ENCODE results near the gene ABCF1. TPM values are rescaled to one million over a fixed set of nuclear protein-coding genes. Genes with fewer than 3 reads are reported as not detected.

ABCF1 gene
- total RNA-seq, result 35.4 TPM

DNA sequence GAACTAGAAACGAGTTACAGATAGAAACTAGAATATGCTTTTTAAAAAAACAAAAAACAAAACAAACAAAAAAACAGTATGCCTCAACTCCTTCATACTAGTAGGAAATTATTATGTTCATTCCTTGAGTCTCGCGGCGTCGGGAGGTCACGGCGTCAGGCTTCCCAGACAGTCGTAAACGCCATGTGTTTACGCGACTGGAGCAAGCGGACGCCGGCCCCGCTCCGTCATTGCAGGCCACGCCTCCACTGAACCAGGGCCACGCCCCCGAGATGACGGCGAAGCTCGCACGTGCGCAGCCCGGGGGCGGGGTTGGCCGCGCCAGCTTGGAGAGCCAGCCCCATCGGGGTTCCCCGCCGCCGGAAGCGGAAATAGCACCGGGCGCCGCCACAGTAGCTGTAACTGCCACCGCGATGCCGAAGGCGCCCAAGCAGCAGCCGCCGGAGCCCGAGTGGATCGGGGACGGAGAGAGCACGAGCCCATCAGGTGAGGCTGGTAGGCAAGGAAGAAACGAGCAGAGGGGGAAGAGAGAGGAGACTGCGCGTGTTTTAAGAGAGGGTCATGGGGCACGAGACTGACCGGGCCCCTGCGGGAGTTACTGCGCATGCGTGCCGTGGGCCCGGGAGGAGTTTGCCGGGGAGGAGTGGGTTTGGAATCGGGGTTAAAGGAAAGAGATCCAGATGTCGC, at the start of gene ABCF1:
Gene ABCF1, plus strand, starts transcription at position 368 of the 687 bp plus-strand sequence. Its CDS starts 46 bp downstream, at position 414.

DNA sequence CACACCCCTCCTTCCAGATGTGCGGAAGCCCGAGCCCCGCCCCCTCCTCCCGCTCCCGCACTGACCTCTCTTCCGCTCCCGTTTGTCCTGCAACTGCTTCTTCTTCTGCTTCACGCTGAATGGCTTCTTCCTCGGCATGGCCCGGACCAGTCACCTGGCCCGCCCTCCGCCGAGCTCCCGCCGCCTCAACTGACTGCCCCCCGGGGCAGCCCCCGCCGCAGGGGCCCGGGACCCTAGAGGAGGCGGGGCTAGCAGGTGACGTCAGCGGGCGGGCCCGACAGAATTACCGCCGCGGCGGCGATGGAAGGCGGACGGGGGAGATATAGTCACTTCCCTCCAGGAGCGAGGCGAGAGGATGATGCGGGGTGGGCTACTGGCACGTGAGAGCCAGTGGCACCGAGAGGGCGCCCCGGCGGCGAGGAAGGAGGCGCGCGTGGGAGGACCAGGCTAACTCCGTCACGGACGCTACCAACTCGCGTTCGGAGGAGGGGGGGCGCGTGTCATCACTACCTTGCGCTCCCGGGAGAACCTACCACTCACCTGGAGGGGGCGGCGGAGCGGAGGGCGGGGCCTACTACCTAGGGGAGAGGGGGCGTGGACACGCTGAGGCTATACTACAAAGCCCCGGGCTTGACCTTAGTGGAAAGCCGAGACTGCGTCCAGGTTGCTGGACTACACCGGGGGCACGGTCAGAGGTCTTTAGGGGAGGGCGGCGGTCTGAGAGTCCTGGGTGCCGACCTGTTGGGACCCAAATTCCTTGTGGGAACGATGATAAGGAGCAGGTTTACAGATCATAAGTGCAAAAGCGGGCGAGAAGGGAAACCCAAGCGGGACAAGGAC, 15.0 kb upstream of the ABCF1 start, which contains the start of gene GNL1:
Gene GNL1, minus strand, starts transcription at position 424 of the 840 bp plus-strand sequence. Its CDS starts 286 bp downstream, at position 138.

DNA sequence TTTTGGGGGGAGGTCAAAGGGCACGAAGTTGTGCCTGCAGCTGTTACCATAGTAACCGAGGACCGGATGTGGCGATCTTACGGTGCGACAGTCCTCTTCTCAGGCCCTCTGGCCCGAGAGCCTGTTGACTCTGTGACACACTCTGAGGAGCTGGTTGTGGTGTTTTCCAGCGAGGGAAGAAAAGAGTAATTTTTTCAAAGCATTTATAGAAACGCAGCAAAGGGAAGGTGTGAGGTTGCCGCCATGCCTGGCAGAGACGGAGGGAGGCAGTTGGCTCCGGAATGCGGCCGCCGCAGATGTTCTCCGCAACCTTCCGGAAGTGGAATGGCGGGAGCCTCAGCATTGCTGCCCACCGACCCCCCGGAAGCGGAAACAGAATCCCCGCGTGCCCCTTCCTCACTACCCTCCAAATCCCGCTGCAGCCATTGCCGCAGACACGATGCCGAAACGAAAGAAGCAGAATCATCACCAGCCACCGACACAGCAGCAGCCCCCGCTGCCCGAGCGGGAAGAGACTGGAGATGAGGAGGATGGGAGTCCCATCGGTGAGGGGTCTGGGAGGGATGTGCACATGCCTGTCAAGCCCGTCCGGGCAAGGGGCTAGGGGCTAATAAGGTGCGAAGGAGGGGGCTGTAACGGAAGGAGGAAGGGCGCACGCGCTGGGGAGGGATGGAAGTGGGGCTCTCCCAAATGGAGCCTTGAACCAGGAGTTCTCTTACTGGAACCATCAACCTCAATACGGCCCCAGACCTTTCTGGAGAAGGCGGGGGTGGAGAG, 14.1 kb upstream of the ABCF1 start, which contains the start of gene PRR3:
Gene PRR3, plus strand, starts transcription at position 390 of the 777 bp plus-strand sequence. Its CDS starts 50 bp downstream, at position 440.

DNA sequence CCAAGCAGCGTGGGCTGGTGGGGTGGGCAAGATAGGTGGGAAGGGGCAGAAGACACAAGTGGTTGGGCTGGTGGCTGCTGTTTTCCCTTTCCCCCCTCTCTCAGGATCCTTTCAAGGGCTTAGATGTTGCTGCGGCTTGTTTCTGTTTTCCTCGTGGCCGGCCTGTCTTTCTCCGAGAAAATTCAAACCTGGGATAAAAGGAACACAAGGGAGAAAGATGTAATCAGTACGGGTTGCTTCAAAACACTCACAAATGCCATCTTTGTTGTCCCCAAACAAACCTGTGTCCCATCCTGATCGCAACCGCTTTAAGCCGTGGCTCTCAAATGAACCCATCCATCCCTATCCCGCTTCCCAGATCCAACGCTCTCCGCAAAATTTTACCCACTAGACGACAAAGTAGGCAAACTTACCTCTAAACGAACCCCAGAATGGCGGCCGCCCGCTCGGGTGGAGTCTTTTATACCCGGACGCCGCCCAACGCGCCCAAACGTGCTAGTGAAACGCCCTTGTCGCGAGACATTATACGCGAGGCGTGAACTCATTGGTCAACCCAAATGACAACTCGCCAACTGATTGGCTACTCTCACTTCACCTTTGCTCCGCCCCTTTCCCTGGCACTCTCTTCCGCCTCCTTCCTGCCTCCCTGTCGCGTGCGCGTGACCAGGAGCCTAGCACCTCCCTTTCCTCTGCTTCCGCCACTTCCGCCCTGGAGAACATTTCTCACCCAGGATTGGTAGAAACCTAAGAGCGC, 45.7 kb downstream of the ABCF1 start, which contains the start of gene PPP1R10:
Gene PPP1R10, minus strand, starts transcription at position 433 of the 754 bp plus-strand sequence. CDS start 7,299 bp downstream, outside the sequence.

DNA sequence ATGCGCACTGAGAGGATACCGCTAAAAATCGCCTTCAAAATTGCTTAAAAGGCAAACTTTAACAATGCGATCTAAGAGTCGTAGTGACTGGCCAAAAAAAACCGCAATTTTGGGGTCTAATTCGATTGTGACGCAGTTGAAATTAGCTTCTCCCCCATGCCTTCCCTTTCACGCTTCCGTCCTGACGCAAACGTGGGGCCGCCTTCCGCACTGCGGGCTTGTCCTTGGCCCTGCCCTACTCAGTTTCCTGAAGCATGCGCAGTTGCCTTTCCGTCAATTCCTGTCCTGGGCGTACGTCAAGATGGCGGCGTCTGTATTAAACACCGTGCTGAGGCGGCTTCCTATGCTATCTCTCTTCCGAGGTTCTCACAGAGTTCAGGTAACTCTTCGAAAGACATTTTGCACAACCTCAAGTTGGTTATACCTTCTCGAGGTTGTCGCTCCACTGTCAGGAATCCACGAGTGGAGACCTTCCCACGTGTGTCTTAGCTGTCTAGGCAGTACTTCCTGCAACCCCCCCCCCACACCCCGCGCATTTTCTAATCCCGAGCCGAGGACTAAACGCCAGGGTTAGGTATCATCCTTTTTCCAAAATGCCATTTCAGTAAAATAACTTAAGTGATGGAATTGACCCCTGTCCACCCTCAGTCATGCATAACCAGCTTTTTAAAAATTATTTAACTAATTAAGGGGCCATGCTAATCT, 46.5 kb downstream of the ABCF1 start, which contains the start of gene MRPS18B:
Gene MRPS18B, plus strand, starts transcription at position 276 of the 705 bp plus-strand sequence. Its CDS starts 26 bp downstream, at position 302.

DNA sequence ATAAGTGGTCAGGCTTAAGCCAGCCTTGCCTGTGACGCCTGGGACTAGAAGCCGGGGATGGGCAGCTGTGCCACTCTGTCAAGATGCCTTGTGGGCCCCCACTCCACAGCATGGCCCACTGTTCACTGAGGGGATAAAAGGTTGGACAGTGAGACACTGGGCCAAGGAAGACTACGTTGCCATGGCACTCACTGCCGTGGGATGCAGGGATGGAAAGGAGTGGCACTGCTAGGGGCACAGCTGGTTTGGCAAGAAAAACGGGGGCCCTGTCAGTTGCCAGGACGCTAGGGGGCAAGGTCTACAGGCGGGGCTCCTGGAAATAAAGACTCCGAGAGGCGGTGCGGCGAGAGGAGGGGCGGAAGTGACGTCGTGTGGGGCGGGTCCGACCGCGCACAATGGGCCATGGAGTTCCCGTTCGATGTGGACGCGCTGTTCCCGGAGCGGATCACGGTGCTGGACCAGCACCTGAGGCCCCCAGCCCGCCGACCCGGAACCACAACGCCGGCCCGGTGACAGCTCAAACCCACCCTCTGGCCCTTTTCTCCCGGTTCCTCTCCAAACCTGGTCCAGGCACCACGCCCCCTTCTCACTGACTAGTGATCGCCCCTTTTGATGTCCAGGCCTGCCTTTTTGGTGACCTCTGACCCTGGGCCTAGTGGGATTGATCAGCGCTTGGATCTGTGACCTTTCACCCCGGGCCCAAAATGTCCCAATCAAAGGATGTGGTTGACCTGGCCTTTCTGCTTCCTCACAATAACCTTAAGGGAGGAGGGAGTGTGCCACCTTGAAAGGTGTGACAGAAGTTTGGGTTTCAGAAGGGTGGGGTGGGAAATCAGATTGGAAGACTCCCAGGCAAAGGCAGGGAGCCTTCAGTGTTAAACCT, 55.5 kb downstream of the ABCF1 start, which contains the start of gene ATAT1:
Gene ATAT1, plus strand, starts transcription at position 391 of the 883 bp plus-strand sequence.

Small RNA genes lying within 50 kb of the gene (small RNA-seq; reads per million reads assigned to genes)
- gene MIR877 (ENCODE audit: low replicate concordance), result 1.9 reads per million, percentile 89 among the genes with 10 or more reads in this experiment

Other genes starting within 250 kb of the ABCF1 start
- gene TRIM39, start 244.5 kb upstream of the ABCF1 start, total RNA-seq, result 10.0 TPM
- 27.1 TPM for gene RPP21, start 226.3 kb upstream of the ABCF1 start, total RNA-seq
- gene HLA-E, start 81.9 kb upstream of the ABCF1 start, total RNA-seq, result 202 TPM
- gene GNL1, start 15.0 kb upstream of the ABCF1 start, total RNA-seq, result 44.3 TPM
- gene PRR3, start 14.1 kb upstream of the ABCF1 start, total RNA-seq, result 10.0 TPM
- 24.5 TPM for gene PPP1R10, start 45.8 kb downstream of the ABCF1 start, total RNA-seq
- gene MRPS18B, start 46.4 kb downstream of the ABCF1 start, total RNA-seq, result 58.0 TPM
- gene ATAT1, start 55.4 kb downstream of the ABCF1 start, total RNA-seq, result 21.1 TPM
- gene C6orf136, start 75.7 kb downstream of the ABCF1 start, total RNA-seq, result 14.3 TPM
- 27.5 TPM for gene DHX16, start 101.6 kb downstream of the ABCF1 start, total RNA-seq
- 30.1 TPM for gene PPP1R18, start 115.2 kb downstream of the ABCF1 start, total RNA-seq
- gene NRM, start 119.5 kb downstream of the ABCF1 start, total RNA-seq, result 7.1 TPM
- gene MDC1, start 145.8 kb downstream of the ABCF1 start, total RNA-seq, result 15.9 TPM
- gene TUBB, start 148.9 kb downstream of the ABCF1 start, total RNA-seq, result 468 TPM
- gene FLOT1, start 171.2 kb downstream of the ABCF1 start, total RNA-seq, result 60.8 TPM
- 13.2 TPM for gene IER3, start 173.1 kb downstream of the ABCF1 start, total RNA-seq

All from metanephros (tissue), 2 donors.